Effector memory CD8-positive, alpha-beta T cell (primary cell): ENCODE results near the gene DNAJC6.
"Not testable (repeated sequence)": the region's sequence is repeated elsewhere in the genome, so short reads cannot be mapped to it uniquely, and the experiment has no call there.

Experiments used
- ATAC-seq: fragments of 150-1000 bp; cut with Tn5 transposase; replicated peaks from 2 replicates; pipeline ENCODE4 v1.10.0; 2021; ENCODE audit warnings: mild to moderate bottlenecking, moderate library complexity
- DNase-seq, 3 experiments: peaks; one replicate each; pipeline ENCODE4 v3.0.0; 2021
- H3K27ac Mint-ChIP-seq, 2 donors: one replicate each; pipeline ENCODE4 v1.8.0; 2022; ENCODE audit warnings: mild to moderate bottlenecking in 2 of 2, mixed read lengths in 2 of 2, moderate library complexity in 2 of 2
- H3K27me3 Mint-ChIP-seq, 2 donors: one replicate each; pipeline ENCODE4 v1.8.0; 2022; ENCODE audit warnings: mixed read lengths in 2 of 2
- H3K36me3 Mint-ChIP-seq: one replicate; pipeline ENCODE4 v1.8.0; 2022; ENCODE audit warnings: mild to moderate bottlenecking, moderate library complexity, mixed read lengths; ENCODE audit not compliant: insufficient read depth
- H3K4me1 Mint-ChIP-seq, 2 donors: one replicate each; pipeline ENCODE4 v1.8.0; 2022; ENCODE audit warnings: low read depth in 2 of 2, mixed read lengths in 2 of 2
- H3K4me3 Mint-ChIP-seq, 2 donors: one replicate each; pipeline ENCODE4 v1.8.0; 2022; ENCODE audit warnings: mild to moderate bottlenecking in 2 of 2, mixed read lengths in 2 of 2, moderate library complexity in 2 of 2
- H3K9me3 Mint-ChIP-seq, 2 donors: one replicate each; pipeline ENCODE4 v1.8.0; 2022; ENCODE audit warnings: mixed read lengths in 2 of 2

The DNAJC6 gene

DNA sequence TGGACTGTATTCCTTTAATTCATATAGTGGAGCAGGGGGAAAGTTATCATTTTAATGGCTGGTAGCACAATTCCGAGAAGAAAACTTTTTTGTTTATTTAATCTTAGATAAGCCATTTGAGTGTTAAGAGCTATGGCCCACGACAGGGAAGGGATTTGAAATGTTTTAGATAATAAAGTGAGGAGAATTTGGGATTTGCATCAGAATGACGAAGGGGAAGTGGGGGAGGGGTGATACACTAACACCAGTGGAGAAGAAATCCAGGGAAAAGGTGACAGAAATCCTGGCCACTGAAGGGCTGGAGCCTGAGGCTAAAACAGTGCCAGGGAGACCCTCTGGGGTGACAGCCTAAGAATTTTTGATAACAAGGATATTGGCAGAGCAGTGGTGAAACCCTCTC, 132.1 kb downstream of the DNAJC6 start:
- H3K4me1 Mint-ChIP-seq: no peaks in the 10 kb centered on the region
- no peaks in the 10 kb centered on the region for H3K9me3 Mint-ChIP-seq
- H3K27me3 Mint-ChIP-seq: no peaks in the 10 kb centered on the region
- peaks cover 2% of the 10 kb centered on the region for H3K36me3 Mint-ChIP-seq
- ATAC-seq (no peak), DNase-seq (no peak)
- no peak overlapping the region for H3K4me3 Mint-ChIP-seq
- no peak overlapping the region for H3K27ac Mint-ChIP-seq

GRCh38 chr1:65442442-65442841, 133.1 kb downstream of the DNAJC6 start:
- H3K4me1 Mint-ChIP-seq: no peaks in the 10 kb centered on the region
- DNase-seq: no peak

GRCh38 chr1:65443647-65444046, 134.3 kb downstream of the DNAJC6 start:
- Mint-ChIP-seq H3K4me3 (no peak overlapping the region), H3K27me3 (no peaks in the 10 kb centered on the region), H3K4me1 (no peaks in the 10 kb centered on the region), H3K9me3 (no peaks in the 10 kb centered on the region), H3K36me3 (peaks cover 2% of the 10 kb centered on the region), H3K27ac (no peak overlapping the region)
- DNase-seq (no peak), ATAC-seq (no peak)

More at GRCh38 chr1:65442442-65442841, 133.1 kb downstream of the DNAJC6 start:
- no peak for ATAC-seq
- H3K27me3 Mint-ChIP-seq: no peaks in the 10 kb centered on the region
- peaks cover 2% of the 10 kb centered on the region for H3K36me3 Mint-ChIP-seq
- H3K4me3 Mint-ChIP-seq: no peak overlapping the region
- no peaks in the 10 kb centered on the region for H3K9me3 Mint-ChIP-seq
- H3K27ac Mint-ChIP-seq: no peak overlapping the region

GRCh38 chr1:65444128-65444640, 134.8 kb downstream of the DNAJC6 start:
- Mint-ChIP-seq H3K27ac (no peak overlapping the region), H3K9me3 (no peaks in the 10 kb centered on the region), H3K4me1 (no peaks in the 10 kb centered on the region), H3K4me3 (no peak overlapping the region), H3K36me3 (peaks cover 2% of the 10 kb centered on the region), H3K27me3 (no peaks in the 10 kb centered on the region)
- no peak for DNase-seq
- ATAC-seq: no peak

GRCh38 chr1:65445837-65446236, 136.5 kb downstream of the DNAJC6 start:
- no peak for DNase-seq
- Mint-ChIP-seq H3K4me1 (no peaks in the 10 kb centered on the region), H3K4me3 (no peak overlapping the region), H3K27me3 (no peaks in the 10 kb centered on the region), H3K36me3 (peaks cover 2% of the 10 kb centered on the region), H3K27ac (no peak overlapping the region), H3K9me3 (no peaks in the 10 kb centered on the region)
- no peak for ATAC-seq

- Mint-ChIP-seq H3K27me3 (no peaks in the 10 kb centered on the region), H3K27ac (no peak overlapping the region), H3K9me3 (no peaks in the 10 kb centered on the region), H3K36me3 (peaks cover 2% of the 10 kb centered on the region), H3K4me3 (no peak overlapping the region), H3K4me1 (no peaks in the 10 kb centered on the region)
- ATAC-seq: no peak
- no peak for DNase-seq
These were observed 140.0 kb downstream of the DNAJC6 start for GRCh38 chr1:65449214-65449823.

DNA sequence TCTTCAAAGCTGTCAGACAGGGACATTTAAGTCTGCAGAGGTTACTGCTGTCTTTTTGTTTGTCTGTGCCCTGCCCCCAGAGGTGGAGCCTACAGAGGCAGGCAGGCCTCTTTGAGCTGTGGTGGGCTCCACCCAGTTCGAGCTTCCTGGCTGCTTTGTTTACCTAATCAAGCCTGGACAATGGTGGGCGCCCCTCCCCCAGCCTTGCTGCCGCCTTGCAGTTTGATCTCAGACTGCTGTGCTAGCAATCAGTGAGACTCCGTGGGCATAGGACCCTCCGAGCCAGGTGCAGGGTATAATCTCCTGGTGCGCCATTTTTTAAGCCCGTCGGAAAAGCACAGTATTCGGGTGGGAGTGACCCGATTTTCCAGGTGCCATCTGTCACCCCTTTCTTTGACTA, 146.3 kb downstream of the DNAJC6 start:
- H3K9me3 Mint-ChIP-seq, H3K4me3 Mint-ChIP-seq, H3K36me3 Mint-ChIP-seq, DNase-seq, H3K27me3 Mint-ChIP-seq, H3K27ac Mint-ChIP-seq, ATAC-seq: not testable (repeated sequence)
- peaks cover 4 to 14% of the 10 kb centered on the region in 2 donors for H3K4me1 Mint-ChIP-seq

- H3K27ac Mint-ChIP-seq: no peak overlapping the region
- no peaks in the 10 kb centered on the region for H3K36me3 Mint-ChIP-seq
- peaks cover 4 to 14% of the 10 kb centered on the region in 2 donors for H3K4me1 Mint-ChIP-seq
- ATAC-seq (no peak), DNase-seq (no peak)
- H3K4me3 Mint-ChIP-seq: no peak overlapping the region
- peaks cover 3 to 7% of the 10 kb centered on the region in 2 donors for H3K9me3 Mint-ChIP-seq
- H3K27me3 Mint-ChIP-seq: no peaks in the 10 kb centered on the region
These were observed 147.1 kb downstream of the DNAJC6 start for GRCh38 chr1:65456481-65456880.

- no peak overlapping the region for H3K27ac Mint-ChIP-seq
- H3K36me3 Mint-ChIP-seq: no peaks in the 10 kb centered on the region
- peaks cover 4 to 7% of the 10 kb centered on the region in 2 donors for H3K9me3 Mint-ChIP-seq
- H3K27me3 Mint-ChIP-seq: no peaks in the 10 kb centered on the region
- ATAC-seq (no peak), DNase-seq (no peak)
- peaks cover 4 to 14% of the 10 kb centered on the region in 2 donors for H3K4me1 Mint-ChIP-seq
- H3K4me3 Mint-ChIP-seq: no peak overlapping the region
These were observed 148.5 kb downstream of the DNAJC6 start for GRCh38 chr1:65457868-65458267.

DNA sequence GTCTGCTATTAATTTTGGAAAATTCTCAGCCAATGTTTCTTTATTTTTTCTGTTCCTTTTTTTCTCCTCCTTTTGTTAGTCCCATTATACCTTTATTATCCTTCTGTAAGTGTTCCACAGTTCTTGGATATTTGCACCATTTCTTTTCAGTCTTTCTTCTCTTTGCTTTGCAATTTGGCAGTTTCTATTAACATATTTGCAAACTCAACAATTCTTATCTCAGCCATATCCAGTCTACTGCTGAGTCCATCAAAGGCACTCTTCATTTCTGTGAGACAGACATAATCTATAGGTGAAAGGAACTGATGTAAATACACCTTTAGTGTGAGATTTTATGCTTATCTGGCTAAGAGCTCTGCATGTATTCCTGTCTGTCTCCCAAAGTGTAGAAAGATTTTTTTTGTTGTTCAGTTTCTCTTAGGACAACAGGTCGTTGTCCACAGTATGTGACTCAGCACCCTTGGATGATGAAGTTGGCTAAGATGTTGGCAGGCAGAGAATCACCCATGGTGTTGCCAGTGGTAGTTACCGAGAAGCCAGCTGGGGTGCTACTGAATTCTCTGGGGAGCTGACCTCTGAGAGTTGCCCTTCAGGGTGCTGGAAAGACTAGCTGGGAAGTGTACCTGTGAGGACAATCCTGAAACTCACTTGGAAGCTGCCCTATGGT, 149.5 kb downstream of the DNAJC6 start:
- ATAC-seq (no peak), DNase-seq (no peak)

DNA sequence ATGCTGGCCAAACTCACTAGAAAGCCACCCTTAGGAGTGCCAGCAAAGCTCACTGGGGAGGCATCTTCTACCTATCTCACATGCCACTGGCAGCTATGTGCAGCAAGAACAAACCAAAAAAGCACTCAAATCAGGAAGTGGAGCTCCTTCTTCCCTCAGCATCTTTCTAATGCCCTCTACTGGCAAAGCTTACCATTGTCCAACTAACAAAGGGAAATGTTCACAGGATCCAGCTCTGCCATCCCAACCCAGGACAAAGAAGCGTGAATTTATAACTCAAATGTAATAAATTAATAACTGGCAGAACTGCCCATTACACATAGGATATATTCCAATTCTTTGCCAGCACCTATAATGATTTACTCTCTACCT, 150.0 kb downstream of the DNAJC6 start:
- H3K27me3 Mint-ChIP-seq: peaks cover 0 to 7% of the 10 kb centered on the region in 2 donors
- H3K9me3 Mint-ChIP-seq: peaks cover 4 to 7% of the 10 kb centered on the region in 2 donors
- no peaks in the 10 kb centered on the region for H3K36me3 Mint-ChIP-seq
- peaks cover 4 to 14% of the 10 kb centered on the region in 2 donors for H3K4me1 Mint-ChIP-seq
- no peak overlapping the region for H3K4me3 Mint-ChIP-seq
- H3K27ac Mint-ChIP-seq: no peak overlapping the region
- DNase-seq: no peak
- no peak for ATAC-seq

More for the DNA sequence above, 149.5 kb downstream of the DNAJC6 start:
- no peaks in the 10 kb centered on the region for H3K36me3 Mint-ChIP-seq
- no peak overlapping the region for H3K4me3 Mint-ChIP-seq
- H3K27me3 Mint-ChIP-seq: peaks cover 0 to 5% of the 10 kb centered on the region in 2 donors
- peaks cover 4 to 7% of the 10 kb centered on the region in 2 donors for H3K9me3 Mint-ChIP-seq
- H3K4me1 Mint-ChIP-seq: peaks cover 4 to 14% of the 10 kb centered on the region in 2 donors
- H3K27ac Mint-ChIP-seq: peak overlapping the region in 1 of 2 donors; percentile 1
